ENCODE data around the gene CBS. TPM values are rescaled to one million over a fixed set of nuclear protein-coding genes. Genes with fewer than 3 reads are reported as not detected.
"Not testable (repeated sequence)": the region's sequence is repeated elsewhere in the genome, so short reads cannot be mapped to it uniquely, and the experiment has no call there.

CBS gene
- 4.2 TPM for total RNA-seq

- H3K4me3 ChIP-seq; H3K27me3 ChIP-seq; H3K36me3 ChIP-seq; H3K4me1 ChIP-seq; H3K27ac ChIP-seq; DNase-seq (ENCODE audit: extremely low spot score in 2 of 2); H3K9me3 ChIP-seq; intact Hi-C loops (cut with DNase I): not testable (repeated sequence)
These were observed at the start of gene CBS for GRCh38 chr21:43075170-43076022. TSS of gene CBS (minus strand) at chr21:43075835. CDS start at chr21:43072193, 3,642 bp downstream.

DNA sequence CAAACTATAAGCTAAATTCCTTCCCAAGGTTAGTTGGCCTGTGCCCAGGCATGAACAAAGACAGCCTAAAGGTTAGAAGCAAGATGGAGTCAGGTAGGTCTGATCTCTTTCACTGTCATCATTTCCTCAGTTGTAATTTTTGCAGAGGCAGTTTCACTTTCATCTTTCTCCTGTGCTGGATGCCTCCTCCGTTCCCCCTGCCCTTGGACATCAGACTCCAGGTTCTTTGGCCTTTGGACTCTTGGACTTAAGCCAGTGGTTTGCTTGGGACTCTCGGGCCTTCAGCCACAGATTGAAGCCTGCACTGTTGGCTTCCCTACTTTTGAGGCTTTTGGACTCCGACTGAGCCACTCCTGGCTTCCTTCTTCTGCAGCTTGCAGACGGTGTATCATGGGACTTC is 40.3 kb upstream of the CBS start:
- H3K4me1 ChIP-seq; H3K36me3 ChIP-seq; DNase-seq (ENCODE audit: extremely low spot score in 2 of 2); H3K27ac ChIP-seq; intact Hi-C loops (cut with DNase I); H3K4me3 ChIP-seq; H3K9me3 ChIP-seq; H3K27me3 ChIP-seq: not testable (repeated sequence)

DNA sequence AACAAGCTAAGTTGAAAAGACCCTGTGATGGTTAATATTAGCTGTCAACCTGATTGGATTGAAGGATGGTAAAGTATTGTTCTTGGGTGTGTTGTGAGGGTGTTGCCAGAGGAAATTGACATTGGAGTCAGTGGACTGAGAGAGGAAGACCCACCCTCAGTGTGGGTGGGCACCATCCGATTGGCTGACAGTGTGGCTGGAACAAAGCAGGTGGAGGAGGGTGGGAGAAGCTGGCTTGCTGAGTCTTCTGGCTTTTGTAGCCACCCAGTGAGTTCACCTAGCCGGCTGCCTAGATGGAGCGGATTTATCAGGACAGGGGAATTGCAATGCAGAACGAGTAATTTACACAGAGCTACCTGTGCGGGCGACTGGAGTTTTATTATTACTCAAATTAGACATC is 38.8 kb upstream of the CBS start:
- intact Hi-C loops (cut with DNase I); H3K36me3 ChIP-seq; H3K4me3 ChIP-seq; DNase-seq (ENCODE audit: extremely low spot score in 2 of 2); H3K4me1 ChIP-seq; H3K27ac ChIP-seq; H3K27me3 ChIP-seq; H3K9me3 ChIP-seq: not testable (repeated sequence)

DNA sequence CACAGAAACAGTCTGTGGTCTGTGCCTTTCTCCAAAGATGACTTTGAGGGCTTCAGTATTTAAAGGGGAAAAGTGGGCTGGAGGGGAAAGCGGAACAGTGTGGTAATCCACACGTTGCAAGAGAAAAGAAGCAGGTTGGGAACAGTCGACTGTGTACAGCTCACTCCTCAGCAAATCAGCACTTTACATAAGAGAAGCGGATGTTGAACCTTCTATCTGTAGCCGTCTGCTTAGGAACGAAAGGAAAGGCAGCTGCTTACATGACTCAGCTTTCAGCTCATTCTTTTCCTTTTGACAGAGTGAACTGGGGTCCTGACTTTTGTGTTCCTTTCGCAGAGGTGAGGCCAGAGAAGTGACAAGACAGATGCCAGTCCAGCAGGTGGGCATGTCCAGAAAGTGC is 33.4 kb upstream of the CBS start:
- DNase-seq (ENCODE audit: extremely low spot score in 2 of 2); H3K4me3 ChIP-seq; H3K36me3 ChIP-seq; H3K4me1 ChIP-seq; intact Hi-C loops (cut with DNase I); H3K27ac ChIP-seq; H3K9me3 ChIP-seq; H3K27me3 ChIP-seq: not testable (repeated sequence)

GRCh38 chr21:43108177-43108576 is 32.5 kb upstream of the CBS start:
- H3K27me3 ChIP-seq; DNase-seq (ENCODE audit: extremely low spot score in 2 of 2); intact Hi-C loops (cut with DNase I); H3K36me3 ChIP-seq; H3K9me3 ChIP-seq; H3K27ac ChIP-seq; H3K4me1 ChIP-seq; H3K4me3 ChIP-seq: not testable (repeated sequence)

GRCh38 chr21:43107794-43108137 is 32.1 kb upstream of the CBS start:
- H3K36me3 ChIP-seq; DNase-seq (ENCODE audit: extremely low spot score in 2 of 2); H3K4me3 ChIP-seq; intact Hi-C loops (cut with DNase I); H3K27ac ChIP-seq; H3K4me1 ChIP-seq; H3K27me3 ChIP-seq; H3K9me3 ChIP-seq: not testable (repeated sequence)

DNA sequence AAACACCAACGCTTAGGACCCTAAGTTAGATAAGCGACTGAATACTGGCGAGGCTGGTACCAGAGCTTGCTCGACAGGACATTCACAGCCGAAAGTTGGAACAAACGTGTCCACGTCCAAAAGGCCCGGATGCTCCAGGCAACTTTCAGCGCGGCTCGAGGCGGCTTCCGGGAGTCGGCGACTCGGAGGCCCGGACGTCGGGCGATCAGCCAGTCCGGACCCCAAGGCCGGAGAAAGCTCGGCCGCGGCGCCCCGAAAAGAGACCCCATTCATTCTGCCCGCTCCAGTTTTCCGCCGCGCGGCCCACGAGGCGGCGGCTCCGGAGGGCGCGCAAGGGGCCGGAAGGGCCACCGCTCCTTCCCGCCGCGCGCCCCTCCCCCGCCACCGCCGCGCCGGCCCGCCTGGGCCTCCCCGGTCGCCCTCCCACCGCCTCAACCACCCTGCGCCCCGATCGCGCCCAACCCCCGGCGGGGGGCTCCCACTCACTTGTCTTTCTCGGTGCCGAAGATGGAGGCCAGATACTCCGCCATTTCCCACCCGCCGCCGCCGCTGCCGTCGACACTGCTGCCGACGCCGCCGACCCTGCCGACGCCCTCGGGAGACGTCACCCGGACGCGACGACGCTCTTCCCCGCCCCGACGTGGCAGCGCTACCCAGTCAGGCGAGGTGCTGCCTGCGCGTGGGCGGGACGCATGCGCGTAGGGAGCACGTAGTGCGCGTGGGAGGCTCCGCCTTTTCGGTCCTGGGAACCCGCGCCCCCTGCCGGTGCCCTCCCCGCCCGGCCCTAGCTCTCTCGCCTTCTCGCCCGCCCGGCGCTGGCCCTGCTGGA is 31.5 kb upstream of the CBS start, which contains the start of gene U2AF1:
U2AF1 (minus strand) TSS at position 606 of the 829 bp plus-strand sequence; CDS start at position 530, 76 bp downstream.
- H3K9me3 ChIP-seq = not testable (repeated sequence)

GRCh38 chr21:43104642-43105041 is 29.0 kb upstream of the CBS start:
- H3K36me3 ChIP-seq; DNase-seq (ENCODE audit: extremely low spot score in 2 of 2); H3K27me3 ChIP-seq; H3K9me3 ChIP-seq; H3K27ac ChIP-seq; H3K4me3 ChIP-seq; intact Hi-C loops (cut with DNase I); H3K4me1 ChIP-seq: not testable (repeated sequence)

More for the DNA sequence above, 31.5 kb upstream of the CBS start, which contains the start of gene U2AF1:
- DNase-seq (ENCODE audit: extremely low spot score in 2 of 2); H3K36me3 ChIP-seq; H3K4me1 ChIP-seq; intact Hi-C loops (cut with DNase I); H3K27me3 ChIP-seq: not testable (repeated sequence)
- H3K27ac ChIP-seq = peak within 1 kb of the TSS; percentile 75
- peak within 1 kb of the TSS; percentile 45 to 62 for H3K4me3 ChIP-seq

DNA sequence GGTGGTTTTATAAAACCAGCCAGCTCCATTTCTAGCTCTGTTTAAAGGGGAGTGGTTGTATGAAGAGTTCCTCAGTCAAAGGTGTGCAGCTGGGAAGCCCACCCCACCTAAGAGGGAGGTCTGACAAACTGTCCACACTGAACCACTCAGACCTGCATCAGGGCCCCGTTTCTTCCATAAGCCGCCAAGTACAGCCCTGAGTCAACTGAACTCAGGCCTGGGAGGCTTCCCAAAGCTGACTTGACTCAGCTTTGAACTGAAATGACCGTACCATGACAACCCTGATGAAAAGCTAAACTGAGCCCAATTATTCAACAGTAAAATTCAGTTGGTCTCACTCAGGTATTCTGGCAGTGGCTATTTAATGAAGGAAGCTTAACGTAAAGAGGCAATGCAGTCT is 26.6 kb upstream of the CBS start:
- H3K36me3 ChIP-seq; H3K4me3 ChIP-seq; H3K27me3 ChIP-seq; DNase-seq (ENCODE audit: extremely low spot score in 2 of 2); H3K9me3 ChIP-seq; H3K4me1 ChIP-seq; H3K27ac ChIP-seq; intact Hi-C loops (cut with DNase I): not testable (repeated sequence)

- H3K36me3 ChIP-seq; H3K4me3 ChIP-seq; H3K27me3 ChIP-seq; H3K27ac ChIP-seq; H3K4me1 ChIP-seq; H3K9me3 ChIP-seq; intact Hi-C loops (cut with DNase I); DNase-seq (ENCODE audit: extremely low spot score in 2 of 2): not testable (repeated sequence)
These were observed 26.0 kb upstream of the CBS start for GRCh38 chr21:43101676-43102075.

DNA sequence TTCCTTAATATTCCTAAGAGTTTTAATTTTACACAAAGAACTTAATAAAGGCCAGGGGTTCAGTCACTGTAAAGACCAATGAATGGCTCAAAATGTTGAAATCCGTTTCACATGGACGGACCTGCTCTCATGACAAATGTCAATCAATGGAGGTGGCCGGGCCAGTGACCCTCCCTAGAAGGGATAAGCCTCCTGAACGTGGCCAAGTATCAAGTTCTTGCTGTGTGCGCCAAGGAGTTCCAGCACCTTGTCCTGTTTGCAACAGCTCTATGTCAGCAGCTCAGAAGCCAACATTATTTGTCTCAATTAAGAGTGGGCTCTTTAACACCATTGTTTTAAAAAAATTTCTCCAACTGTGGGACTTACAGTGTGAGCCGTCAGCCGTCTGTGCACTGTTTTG is 25.4 kb upstream of the CBS start:
- H3K27ac ChIP-seq; H3K27me3 ChIP-seq; DNase-seq (ENCODE audit: extremely low spot score in 2 of 2); H3K4me3 ChIP-seq; H3K9me3 ChIP-seq; H3K36me3 ChIP-seq; intact Hi-C loops (cut with DNase I); H3K4me1 ChIP-seq: not testable (repeated sequence)

DNA sequence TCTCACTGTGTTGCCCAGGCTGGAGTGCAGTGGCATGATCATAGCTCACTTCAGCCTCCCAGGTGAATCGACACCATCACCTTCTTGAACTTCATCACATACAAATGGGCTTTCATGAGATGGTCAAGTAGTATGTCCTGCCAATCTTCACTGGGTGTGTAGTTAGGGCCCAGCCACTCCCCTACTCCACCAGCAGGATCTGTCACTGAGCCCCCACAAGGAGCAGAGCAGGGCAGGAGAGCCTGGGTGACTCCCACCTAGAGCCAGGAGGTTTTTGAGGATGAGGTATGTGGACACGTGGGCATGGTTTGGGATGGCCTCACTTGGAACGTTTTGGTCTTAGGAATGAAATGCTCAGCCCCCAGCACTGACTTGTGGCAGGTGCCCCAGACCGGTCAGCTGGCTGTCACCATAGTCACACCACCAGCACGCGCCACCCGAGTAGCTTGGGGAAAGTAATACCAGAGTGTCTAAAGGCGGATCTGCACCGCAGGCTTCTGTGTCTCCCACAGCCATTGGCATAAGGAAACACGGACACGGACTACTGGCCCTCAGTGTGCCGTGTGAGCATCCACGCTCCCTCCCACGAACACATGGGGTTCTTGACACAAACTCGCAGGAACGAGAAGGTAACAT is 16.5 kb upstream of the CBS start:
- H3K9me3 ChIP-seq; H3K4me3 ChIP-seq; H3K27me3 ChIP-seq; H3K36me3 ChIP-seq; intact Hi-C loops (cut with DNase I); H3K27ac ChIP-seq; DNase-seq (ENCODE audit: extremely low spot score in 2 of 2); H3K4me1 ChIP-seq: not testable (repeated sequence)

DNA sequence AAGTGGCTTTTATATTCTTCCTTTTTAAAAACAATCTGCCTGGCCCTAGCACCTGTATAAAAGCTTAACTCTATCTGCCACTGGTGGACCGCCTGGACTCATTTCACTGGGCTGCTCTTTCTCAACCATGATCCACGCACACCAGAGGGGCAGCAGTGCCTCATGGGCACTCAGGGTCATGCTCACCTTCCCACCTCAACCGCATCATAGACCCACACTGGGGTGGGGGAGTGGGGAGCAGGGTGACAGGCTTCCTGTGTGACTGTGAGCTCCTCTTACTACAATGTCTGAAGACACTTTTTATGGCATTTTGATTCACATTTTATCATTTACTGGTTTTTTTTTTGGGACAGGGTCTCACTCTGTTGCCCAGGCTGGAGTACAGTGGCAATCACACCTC is 15.3 kb upstream of the CBS start:
- DNase-seq (ENCODE audit: extremely low spot score in 2 of 2); H3K9me3 ChIP-seq; H3K4me3 ChIP-seq; intact Hi-C loops (cut with DNase I); H3K36me3 ChIP-seq; H3K4me1 ChIP-seq; H3K27ac ChIP-seq; H3K27me3 ChIP-seq: not testable (repeated sequence)
